Breast epithelium (tissue), 4 donors: ENCODE data around the gene TNNC2. TPM values are rescaled to one million over a fixed set of nuclear protein-coding genes. Genes with fewer than 3 reads are reported as not detected.
A peak's percentile ranks its signal among the peaks of the same experiment; 100 is the strongest.

ENCODE experiments used
- DNase-seq, 2 donors: peaks; one replicate each; pipeline ENCODE4 v3.0.0-alpha.2; 2019; ENCODE audit warnings: low spot score in 2 of 2
- H3K27ac ChIP-seq, 2 donors: fragments of 200-600 bp; sonication (generic) in 1 of 2; one replicate each; pipeline ENCODE4 v1.5.1; 2016 to 2019; ENCODE audit warnings: mild to moderate bottlenecking in 1 of 2
- H3K27me3 ChIP-seq, 2 donors: fragments of 200-600 bp; sonication (generic) in 1 of 2; one replicate each; pipeline versions ENCODE4 v1.5.1 to v1.6.0; 2017 to 2019; ENCODE audit warnings: control low read depth in 1 of 2, mild to moderate bottlenecking in 1 of 2
- H3K36me3 ChIP-seq: fragments of 200-600 bp; one replicate; pipeline ENCODE4 v1.5.1; 2019
- H3K4me1 ChIP-seq, 2 donors: fragments of 200-600 bp; sonication (generic); one replicate each; pipeline ENCODE4 v1.5.1; 2016 to 2019; ENCODE audit warnings: control low read depth in 1 of 2
- H3K4me3 ChIP-seq, 3 donors: fragments of 200-600 bp; sonication (generic); 1 replicate in 2 of 3; 2 replicates in 1 of 3; pipeline ENCODE4 v1.5.1; 2016 to 2019; ENCODE audit warnings: mild to moderate bottlenecking in 3 of 3, moderate library complexity in 2 of 3
- H3K9me3 ChIP-seq, 2 donors: fragments of 200-600 bp; sonication (generic) in 1 of 2; one replicate each; pipeline ENCODE4 v1.5.1; 2016 to 2019; ENCODE audit warnings: control low read depth in 1 of 2
- CTCF ChIP-seq, 3 donors: fragments of 450-650 bp; IDR thresholded peaks; one replicate each; pipeline ENCODE4 v1.5.1; 2016 to 2017; ENCODE audit warnings: antibody characterized with exemption in 3 of 3, mild to moderate bottlenecking in 3 of 3, moderate library complexity in 3 of 3
- POLR2A ChIP-seq: fragments of 450-650 bp; IDR thresholded peaks from one replicate; pipeline ENCODE4 v1.6.1; 2016; ENCODE audit warnings: antibody characterized with exemption, mild to moderate bottlenecking, moderate library complexity
- POLR2AphosphoS5 ChIP-seq, 3 donors: sonication (generic); formaldehyde crosslinking; IDR thresholded peaks; one replicate each; pipeline ENCODE4 v1.6.1; 2017; ENCODE audit warnings: antibody characterized with exemption in 3 of 3
- intact Hi-C: fragments of 100-400 bp; cut with DNase I; formaldehyde crosslinking; loops from one replicate; pipeline ENCODE4 v1.15.1; 2023; ENCODE audit warnings: low total_unique reads
- total RNA-seq, 3 donors: library from RNA; depleted of rRNA; stranded (reverse); fragments of >200 nt; gene quantifications; one replicate each; pipeline ENCODE4 v1.1.0, GENCODE V29; 2016

TNNC2 gene
- total RNA-seq, 3 donors from 2014 or later, result 2.0 to 4.8 (median 2.6) TPM

DNA sequence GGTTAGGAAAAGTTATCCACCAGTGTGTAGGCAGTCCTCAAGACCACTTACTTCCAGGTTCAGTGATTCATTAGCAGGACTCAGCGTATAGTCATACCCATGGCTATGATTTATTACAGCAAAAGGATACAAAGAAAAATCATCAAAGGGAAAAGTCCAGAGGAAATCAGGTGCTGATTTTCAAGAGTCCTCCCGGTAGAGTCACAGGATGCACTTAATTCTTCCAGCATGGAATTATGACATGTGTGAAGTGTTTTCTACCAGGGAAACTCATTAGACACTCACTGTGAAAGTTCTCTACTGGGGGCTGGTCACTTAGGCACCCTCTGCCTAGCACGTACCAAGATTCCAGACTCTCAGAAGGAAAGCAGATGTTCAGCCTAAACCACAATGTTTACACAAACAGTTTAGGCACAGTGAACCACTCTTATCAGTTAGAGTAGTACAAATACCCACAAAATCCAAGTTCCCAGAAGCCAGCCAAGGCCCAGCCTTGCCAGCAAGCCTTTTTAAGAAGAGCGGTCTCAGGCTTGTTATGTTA, 45.7 kb downstream of the TNNC2 start:
- Histone ChIP-seq H3K4me1 (peaks cover 0 to 30% of the 10 kb centered on the region in 2 donors), H3K4me3 (no peak overlapping the region), H3K36me3 (no peaks in the 10 kb centered on the region), H3K27me3 (no peaks in the 10 kb centered on the region), H3K9me3 (no peaks in the 10 kb centered on the region), H3K27ac (peak overlapping the region; percentile 65 to 98)
- DNase-seq, result no peak
- intact Hi-C loops, result loop anchor here (1.0 kb wide), 1 partner anchor 11 kb away; no protein-coding TSS in a partner anchor
- no peak for TF ChIP-seq POLR2AphosphoS5 (IDR thresholded peaks at IDR 0.05)
- TF ChIP-seq POLR2A, result no peak
- no peak for TF ChIP-seq CTCF (IDR thresholded peaks at IDR 0.05)

- H3K4me1 ChIP-seq, result peaks cover 0 to 30% of the 10 kb centered on the region in 2 donors
- peak overlapping the region; percentile 98 for H3K27ac ChIP-seq
- intact Hi-C loops, result no loop called here
- no peaks in the 10 kb centered on the region for H3K27me3 ChIP-seq
- TF ChIP-seq CTCF (IDR thresholded peaks at IDR 0.05) (no peak), POLR2AphosphoS5 (IDR thresholded peaks at IDR 0.05) (no peak), POLR2A (no peak)
- no peak for DNase-seq
- H3K9me3 ChIP-seq, result no peaks in the 10 kb centered on the region
- no peaks in the 10 kb centered on the region for H3K36me3 ChIP-seq
- H3K4me3 ChIP-seq, result no peak overlapping the region
These were observed 47.0 kb downstream of the TNNC2 start for GRCh38 chr20:45780159-45780558.

DNA sequence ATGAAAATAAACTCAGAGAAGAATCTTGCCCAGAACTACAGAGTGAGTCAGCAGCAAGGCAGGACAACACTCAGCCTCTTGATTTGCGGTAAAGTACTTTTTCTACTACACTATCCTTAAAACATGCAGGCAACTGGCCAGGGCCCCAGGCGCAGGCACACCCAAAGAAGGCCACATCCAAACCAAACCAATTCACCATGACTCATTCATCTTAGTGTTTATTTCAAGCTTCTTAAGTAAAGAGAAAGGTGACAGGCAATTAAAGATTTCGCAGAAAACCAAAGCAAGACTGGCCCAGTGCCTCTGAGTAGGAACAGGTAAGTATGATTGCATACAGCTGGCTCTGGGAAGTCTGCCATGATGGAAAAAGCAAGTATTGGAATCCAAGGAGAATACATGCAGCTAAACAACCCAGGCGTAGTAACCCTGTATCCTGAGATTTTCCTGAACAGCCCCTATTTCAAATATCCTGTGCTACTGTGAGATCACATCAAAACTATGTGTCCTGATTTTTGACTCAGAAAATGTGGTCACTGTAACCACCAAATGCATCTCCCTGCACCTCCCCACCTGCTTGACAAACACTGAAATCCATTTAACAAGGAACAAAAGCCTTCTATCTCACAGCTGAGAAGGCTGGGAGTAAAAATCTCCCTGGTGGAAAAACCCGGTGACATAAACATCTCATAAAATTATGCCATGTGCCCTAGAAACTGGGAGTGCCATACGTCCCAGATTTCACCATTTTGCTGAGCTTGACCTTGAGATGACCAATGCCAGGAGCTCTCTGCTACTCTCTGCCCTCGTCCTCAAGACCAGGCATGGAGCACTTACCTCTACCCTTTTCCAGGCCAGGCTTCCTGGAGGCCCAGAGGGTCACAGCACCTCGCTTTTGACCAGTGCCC, 47.8 kb downstream of the TNNC2 start:
- no peaks in the 10 kb centered on the region for H3K9me3 ChIP-seq
- H3K4me3 ChIP-seq, result no peak overlapping the region
- peak; percentile 45 to 66 (median 60) for TF ChIP-seq POLR2AphosphoS5 (IDR thresholded peaks at IDR 0.05)
- no peak for TF ChIP-seq POLR2A
- no peak for TF ChIP-seq CTCF (IDR thresholded peaks at IDR 0.05)
- peak overlapping the region; percentile 98 for H3K27ac ChIP-seq
- no peaks in the 10 kb centered on the region for H3K27me3 ChIP-seq
- DNase-seq, result peak; percentile 95 to 98
- no peaks in the 10 kb centered on the region for H3K36me3 ChIP-seq
- intact Hi-C loops, result loop anchor here (10.0 kb wide), 1 partner anchor 464 kb away; no protein-coding TSS in a partner anchor
- peaks cover 0 to 30% of the 10 kb centered on the region in 2 donors for H3K4me1 ChIP-seq

- TF ChIP-seq POLR2AphosphoS5 (IDR thresholded peaks at IDR 0.05) (no peak), POLR2A (no peak), CTCF (IDR thresholded peaks at IDR 0.05) (no peak)
- no peak overlapping the region for H3K27ac ChIP-seq
- intact Hi-C loops, result loop anchor here (10.0 kb wide), 1 partner anchor 462 kb away; no protein-coding TSS in a partner anchor
These were observed 50.2 kb downstream of the TNNC2 start for GRCh38 chr20:45776931-45777330.

GRCh38 chr20:45775411-45775810, 51.7 kb downstream of the TNNC2 start:
- H3K4me1 ChIP-seq, result peaks cover 0 to 19% of the 10 kb centered on the region in 2 donors
- H3K9me3 ChIP-seq, result no peaks in the 10 kb centered on the region
- TF ChIP-seq CTCF (IDR thresholded peaks at IDR 0.05) (no peak), POLR2A (no peak), POLR2AphosphoS5 (IDR thresholded peaks at IDR 0.05) (no peak)
- H3K4me3 ChIP-seq, result no peak overlapping the region
- no peak overlapping the region for H3K27ac ChIP-seq
- H3K36me3 ChIP-seq, result no peaks in the 10 kb centered on the region
- no peak for DNase-seq
- no peaks in the 10 kb centered on the region for H3K27me3 ChIP-seq
- intact Hi-C loops, result loop anchor here (10.0 kb wide), 1 partner anchor 461 kb away; no protein-coding TSS in a partner anchor

More at GRCh38 chr20:45776931-45777330, 50.2 kb downstream of the TNNC2 start:
- H3K4me1 ChIP-seq, result peaks cover 0 to 23% of the 10 kb centered on the region in 2 donors
- DNase-seq, result no peak
- H3K36me3 ChIP-seq, result no peaks in the 10 kb centered on the region
- no peak overlapping the region for H3K4me3 ChIP-seq
- no peaks in the 10 kb centered on the region for H3K27me3 ChIP-seq
- H3K9me3 ChIP-seq, result no peaks in the 10 kb centered on the region
